HG03571 (cell line): ENCODE measurements around the gene ANKS1B.

Experiments used
- ATAC-seq: cut with Tn5 transposase; IDR thresholded peaks from one replicate; pipeline ENCODE4 v1.9.1; 2021; ENCODE audit not compliant: unreplicated experiment

The ANKS1B gene

GRCh38 chr12:99092100-99092851 lies 892.5 kb downstream of the ANKS1B start:
- ATAC-seq, result no peak

DNA sequence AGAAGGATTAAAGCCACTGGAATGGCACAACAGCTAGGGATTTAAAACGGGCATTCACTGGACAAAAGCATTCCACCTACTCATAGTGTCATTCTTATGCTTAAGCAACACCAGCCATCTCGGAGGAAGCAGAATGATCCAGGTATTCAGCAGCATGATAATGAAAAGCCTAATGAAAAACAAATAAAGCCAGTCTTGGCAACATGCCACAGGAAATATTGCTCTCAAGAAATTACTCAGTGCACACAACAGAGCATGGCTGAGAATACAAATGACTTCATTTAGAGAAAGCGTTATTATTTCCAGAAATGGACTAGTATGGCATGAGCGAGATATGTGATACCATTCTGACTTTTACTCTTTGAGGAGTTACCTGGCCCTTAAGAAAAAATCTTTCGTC lies 897.5 kb downstream of the ANKS1B start:
- ATAC-seq, result no peak

DNA sequence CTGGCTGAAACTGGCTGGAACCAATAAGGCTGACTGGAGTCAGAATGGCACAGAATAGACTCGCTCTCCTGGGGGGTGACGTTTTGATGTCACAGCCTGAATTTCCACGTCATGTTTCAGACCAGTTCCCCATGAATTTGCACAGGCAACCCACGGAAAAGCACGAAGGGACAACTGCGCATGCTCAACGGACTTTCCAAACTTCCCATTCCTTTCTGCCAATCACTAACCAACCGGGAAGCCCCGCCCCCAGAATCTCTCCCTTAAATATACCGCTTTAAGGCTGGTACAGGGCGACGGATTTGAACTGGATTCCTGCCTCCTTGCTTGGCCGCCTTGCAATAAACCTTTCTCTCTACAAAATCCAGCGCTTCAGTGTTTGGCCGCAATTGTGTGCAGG lies 904.9 kb downstream of the ANKS1B start:
- no peak for ATAC-seq

- no peak for ATAC-seq
These were observed 915.6 kb downstream of the ANKS1B start for GRCh38 chr12:99068993-99069747.

DNA sequence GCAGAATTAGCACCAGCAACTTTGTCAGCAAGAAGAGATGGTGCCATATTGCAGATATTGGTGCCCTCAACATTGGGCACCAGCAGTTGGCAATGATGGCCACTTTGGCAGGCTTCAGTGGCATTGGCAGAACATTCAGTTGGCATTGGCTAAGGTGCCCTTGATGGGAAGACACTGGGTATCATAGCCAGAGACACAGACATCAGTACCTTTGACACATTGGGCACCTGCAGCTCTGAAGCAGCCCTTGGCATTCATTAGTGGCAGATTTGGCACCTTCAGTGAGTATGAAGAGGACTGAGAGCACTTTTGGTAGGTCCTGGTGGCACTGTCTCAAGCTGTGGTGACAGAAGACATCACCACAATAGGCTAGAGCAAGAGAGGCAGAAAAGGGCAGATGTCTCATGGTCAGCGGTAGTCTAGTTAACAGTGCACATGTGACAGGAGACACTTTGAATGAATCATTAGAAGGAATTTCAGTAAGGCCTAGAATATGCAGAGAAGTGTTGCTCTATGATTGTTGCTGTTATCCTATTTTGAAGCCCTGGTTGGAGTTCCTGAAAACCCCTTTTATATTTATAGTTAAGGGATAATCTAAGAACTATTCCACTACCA lies 917.5 kb downstream of the ANKS1B start:
- ATAC-seq, result no peak

- no peak for ATAC-seq
These were observed 918.0 kb downstream of the ANKS1B start for GRCh38 chr12:99066726-99067125.

DNA sequence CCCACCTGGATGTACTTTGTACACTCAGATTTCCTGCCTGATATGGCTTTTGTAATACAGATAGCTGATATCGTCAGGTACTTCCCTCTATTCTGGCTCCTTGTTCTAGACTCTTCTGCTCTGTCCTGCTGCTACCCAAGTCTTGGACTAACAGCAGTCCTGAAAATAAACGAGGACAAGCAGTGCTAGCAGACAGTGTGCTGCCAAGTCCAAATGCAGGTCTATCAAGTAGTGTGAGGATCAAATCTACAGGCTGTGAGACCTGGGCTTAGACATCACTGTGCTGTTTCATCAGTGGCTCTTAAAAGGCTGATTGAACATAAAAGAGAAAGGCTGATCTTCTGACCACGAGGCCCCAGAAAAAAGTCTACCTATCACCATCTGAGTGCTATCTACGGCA lies 921.6 kb downstream of the ANKS1B start:
- ATAC-seq, result no peak

GRCh38 chr12:99059824-99060511 lies 924.8 kb downstream of the ANKS1B start:
- no peak for ATAC-seq

- no peak for ATAC-seq
These were observed 927.1 kb downstream of the ANKS1B start for GRCh38 chr12:99057670-99058069.

DNA sequence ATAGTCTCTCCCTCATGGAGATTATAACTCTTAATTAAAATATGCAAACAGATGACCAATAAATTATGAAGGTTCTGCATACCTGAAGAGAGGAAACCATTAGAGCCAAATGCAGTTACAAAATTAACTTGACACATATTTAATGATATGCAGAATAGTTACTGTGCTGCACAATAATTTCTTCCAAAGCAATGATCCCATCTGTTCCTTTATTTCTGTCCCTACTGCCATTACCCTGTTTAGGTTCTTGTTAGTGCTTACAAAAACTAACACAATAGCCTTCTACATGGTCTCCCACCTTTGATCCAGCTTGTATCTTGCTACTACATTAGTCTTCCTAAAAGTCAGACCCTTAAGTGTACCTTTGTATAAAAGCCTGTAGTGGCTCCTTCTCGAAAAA lies 928.5 kb downstream of the ANKS1B start:
- no peak for ATAC-seq

- no peak for ATAC-seq
These were observed 929.4 kb downstream of the ANKS1B start for GRCh38 chr12:99055299-99055698.

DNA sequence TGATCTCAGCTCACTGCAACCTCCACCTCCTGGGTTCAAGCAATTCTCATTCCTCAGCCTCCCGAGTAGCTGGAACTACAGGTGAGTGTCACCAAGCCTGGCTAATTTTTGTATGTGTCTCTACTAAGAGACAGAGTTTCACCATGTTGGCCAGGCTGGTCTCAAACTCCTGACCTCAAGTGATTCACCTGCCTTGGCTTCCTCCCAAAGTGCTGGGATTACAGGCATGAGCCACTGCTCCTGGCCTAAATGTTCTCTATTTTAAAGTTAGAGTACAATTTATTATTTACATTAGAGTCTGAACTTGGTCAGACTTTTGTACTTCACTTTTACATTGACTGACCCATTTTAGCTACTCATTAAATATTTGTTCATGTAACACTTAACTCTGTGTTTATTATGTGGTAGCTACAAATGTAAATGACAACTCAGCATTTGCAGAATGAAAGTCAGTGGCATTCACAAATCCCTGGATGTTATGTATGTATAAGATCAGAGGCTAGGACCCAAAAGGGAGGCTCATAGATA lies 930.1 kb downstream of the ANKS1B start:
- no peak for ATAC-seq

DNA sequence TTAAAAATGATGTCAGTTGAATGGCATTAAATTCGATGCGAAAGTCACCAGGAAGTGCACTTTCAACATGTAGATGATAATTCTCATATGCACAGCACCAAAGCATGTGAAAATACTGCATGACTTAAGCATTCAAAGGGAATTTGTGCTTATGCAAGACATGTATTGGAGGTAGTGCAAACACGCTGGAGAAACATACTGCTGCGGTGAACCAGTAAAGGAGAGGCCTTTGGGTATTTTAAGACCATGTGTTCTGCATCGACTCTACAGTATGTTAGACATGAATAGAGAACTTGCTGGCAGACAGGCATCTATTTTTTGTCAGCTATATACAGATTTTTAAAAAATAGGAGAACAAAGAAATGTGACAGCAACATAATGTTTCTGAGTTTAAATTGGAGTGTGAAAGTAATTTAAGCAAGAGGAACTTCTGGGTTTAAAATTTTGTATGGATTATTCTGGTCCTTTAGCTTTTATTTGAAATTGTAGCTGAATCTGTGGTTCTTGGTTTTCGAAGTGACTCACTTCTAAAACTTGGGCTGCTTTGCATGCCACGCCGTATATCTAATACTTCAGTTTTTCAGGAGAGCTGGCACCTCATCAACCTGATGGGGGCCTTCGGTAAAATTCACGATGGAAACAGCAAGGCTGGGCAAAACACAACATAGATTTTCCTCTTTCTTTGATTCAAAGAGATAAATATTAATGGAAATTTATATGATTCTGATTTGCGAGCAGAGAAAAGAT lies 930.9 kb downstream of the ANKS1B start:
- ATAC-seq, result no peak

DNA sequence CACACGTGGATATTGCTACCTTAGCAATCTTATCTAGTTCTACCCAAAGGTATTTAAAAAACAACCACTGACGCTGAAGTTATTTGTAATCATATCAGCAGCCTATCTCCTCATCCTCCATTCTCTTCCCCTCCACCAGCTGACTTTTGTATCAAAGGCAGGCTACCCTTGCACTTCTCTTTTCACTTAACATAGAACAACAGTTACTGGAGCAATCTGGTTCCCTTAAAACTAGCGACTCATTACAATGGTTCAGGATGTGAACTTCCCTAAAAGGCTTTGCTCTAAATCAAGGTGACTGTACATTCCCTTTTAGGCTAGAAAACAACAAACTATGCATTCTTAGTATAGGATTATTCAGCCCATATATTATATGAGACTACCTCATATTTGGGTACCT lies 935.0 kb downstream of the ANKS1B start:
- ATAC-seq, result no peak

- no peak for ATAC-seq
These were observed 939.6 kb downstream of the ANKS1B start for GRCh38 chr12:99045158-99045557.

- no peak for ATAC-seq
These were observed 941.3 kb downstream of the ANKS1B start for GRCh38 chr12:99043319-99043914.

- ATAC-seq, result no peak
These were observed 942.5 kb downstream of the ANKS1B start for GRCh38 chr12:99042226-99042625.

GRCh38 chr12:99039367-99040120 lies 945.2 kb downstream of the ANKS1B start:
- no peak for ATAC-seq

DNA sequence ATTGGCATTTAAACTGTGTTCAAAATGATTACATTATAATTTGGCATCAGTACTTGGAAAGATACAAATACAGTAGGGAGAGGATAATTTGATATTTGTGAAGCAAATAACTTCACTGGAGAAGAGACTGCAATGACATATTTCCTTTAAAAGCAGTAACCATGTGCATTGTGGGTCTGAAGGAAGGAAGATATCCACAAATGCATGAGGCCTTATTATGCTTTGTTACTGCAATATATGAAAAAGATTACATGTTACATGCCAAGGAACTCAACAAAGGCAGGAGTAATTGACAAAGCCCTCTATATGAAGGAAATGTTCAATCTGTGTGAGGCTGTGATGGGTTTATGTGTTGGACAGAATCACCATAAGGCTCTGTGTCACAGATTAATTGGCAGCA lies 948.2 kb downstream of the ANKS1B start:
- no peak for ATAC-seq
